ENCODE results near the gene ESR1.
"Not testable (repeated sequence)": the region's sequence is repeated elsewhere in the genome, so short reads cannot be mapped to it uniquely, and the experiment has no call there.

Gene ESR1

DNA sequence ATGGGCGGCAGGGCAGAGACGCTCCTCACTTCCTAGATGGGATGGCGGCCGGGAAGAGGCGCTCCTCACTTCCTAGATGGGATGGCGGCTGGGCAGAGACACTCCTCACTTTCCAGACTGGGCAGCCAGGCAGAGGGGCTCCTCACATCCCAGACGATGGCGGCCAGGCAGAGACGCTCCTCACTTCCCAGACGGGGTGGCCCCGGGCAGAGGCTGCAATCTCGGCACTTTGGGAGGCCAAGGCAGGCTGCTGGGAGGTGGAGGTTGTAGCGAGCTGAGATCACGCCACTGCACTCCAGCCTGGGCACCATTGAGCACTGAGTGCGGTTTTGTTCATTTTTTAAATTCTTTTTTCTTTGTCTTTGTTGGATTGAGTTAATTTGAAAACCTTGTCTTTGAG, 92.3 kb downstream of the ESR1 start:
- not testable (repeated sequence) for DNase-seq

DNA sequence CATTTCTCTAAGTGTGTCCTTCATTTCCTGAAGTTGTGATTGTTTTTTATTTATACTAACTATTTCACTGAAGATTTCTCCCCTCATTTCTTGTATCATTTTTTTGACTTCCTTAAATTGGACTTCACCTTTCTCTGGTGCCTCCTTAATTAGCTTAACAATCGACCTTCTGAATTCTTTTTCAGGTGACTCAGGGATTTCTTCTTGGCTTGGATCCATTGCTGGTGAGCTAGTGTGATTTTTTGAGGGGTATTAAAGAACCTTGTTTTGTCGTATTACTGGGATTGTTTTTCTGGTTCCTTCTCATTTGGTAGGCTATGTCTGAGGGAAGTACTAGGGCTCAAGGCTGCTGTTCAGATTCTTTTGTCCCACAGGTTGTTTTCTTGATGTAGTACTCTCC, 92.8 kb downstream of the ESR1 start:
- DNase-seq: no peak

DNA sequence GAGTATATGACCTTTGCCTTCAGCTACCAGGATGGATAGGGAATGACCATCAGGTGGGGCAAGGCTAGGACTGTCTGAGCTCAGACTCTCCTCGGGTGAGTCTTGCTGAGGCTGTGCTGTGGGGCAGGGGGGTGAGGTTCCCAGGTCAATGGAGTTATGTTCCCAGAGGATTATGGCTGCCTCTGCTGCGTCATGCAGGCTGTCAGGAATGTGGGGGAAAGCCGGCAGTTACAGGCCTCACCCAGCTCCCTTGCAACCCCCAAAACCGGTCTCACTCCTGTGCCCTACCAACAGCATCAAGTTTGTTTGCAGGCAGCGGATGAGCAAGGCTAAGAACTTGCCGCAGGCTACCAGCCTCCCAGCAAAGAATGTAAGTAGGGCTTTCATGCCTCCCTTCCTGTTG, 93.5 kb downstream of the ESR1 start:
- no peak for DNase-seq

DNA sequence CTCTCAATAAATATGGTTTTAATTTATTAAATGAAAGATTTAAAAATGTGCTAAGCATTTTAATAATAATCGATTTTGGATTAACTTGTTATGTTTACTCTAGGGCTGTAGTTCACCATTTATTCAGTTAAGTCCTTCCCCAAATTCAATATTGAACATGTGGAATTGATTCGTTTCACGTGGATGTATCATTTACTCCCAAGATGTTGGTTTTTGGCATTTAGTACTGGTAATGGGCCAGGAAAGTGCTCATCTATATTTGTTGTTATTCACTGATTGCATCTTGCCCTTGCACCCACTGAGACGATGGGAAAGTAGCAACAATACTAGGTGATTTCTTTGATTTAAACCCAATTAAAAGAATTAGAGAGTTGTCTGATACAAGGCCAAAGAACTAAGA, 97.1 kb downstream of the ESR1 start:
- DNase-seq: no peak

DNA sequence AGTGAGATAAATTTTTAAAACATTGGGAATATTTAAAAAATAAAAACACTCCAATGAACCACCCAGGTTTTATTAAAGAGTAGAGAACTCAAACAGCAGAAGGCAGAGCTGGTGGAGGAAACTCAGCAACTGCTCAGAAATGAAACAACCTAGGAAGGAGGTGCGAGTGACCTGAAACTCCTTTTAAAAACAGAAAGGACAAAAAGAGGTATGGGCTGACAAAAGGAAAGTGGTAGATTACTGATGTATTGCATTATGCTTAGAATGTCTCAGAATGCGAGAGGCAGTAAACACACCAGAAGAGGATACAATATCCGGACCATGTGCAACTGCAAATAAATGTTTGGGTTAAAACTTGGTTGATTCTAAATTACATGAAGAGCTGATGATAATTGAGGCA, 97.6 kb downstream of the ESR1 start:
- DNase-seq: no peak

DNA sequence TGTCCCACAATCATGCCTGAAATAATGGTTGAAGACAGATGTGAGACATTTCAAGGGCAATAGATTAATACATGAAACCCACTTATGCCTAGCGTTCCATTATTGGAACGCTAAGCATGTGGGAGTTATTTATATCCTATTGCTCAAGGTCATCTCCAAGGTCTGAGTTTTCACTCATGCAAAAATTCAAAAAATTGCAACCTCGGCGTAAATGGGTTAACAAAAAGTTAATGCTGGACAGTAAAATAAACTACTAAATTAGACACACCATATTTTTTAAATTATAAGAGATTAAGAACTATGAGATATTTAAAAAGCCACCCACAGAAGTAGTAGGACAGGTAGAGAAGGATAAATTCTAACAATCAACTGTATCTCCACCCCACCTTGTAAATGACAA, 98.4 kb downstream of the ESR1 start:
- no peak for DNase-seq

DNA sequence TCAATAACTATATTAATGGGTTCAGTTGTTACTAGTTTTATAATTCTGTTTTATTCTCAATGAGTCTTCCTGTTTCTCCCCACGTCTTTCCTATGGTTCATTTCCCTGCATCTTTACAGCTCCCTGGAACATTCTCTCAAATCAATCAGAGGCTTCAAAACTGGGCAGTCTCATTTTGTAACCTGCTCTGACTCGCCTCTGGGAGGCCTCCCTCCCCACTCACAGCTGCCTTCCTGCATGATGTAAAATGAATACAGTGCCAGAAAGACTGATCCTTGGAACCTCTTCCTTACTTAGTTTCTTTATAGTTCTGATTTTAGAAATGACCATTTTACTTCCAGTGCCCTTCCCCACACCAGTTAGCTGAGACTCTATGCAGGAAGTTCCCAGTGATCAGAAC, 103.9 kb downstream of the ESR1 start:
- DNase-seq: no peak

- no peak for DNase-seq
Observed at GRCh38 chr6:151914484-151914883, 107.0 kb downstream of the ESR1 start.

DNA sequence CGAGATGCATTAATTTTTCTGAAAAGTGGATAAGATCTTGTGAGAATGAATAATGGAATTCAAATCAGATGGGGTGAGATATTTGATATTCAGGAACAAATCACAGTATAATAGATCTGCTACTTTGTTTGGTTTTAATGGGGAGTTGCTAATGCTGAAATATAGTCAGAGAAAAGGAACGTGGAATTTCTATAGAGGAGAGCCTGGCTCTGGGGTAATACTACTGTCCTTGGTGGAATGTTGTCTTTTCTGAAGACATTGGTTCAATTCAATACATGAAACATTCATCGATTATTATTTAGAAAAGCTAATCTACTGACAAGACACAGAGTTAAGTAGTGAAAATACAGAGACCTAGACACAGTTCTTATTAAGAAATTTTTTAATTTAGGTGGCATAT, 108.6 kb downstream of the ESR1 start:
- DNase-seq: no peak

DNA sequence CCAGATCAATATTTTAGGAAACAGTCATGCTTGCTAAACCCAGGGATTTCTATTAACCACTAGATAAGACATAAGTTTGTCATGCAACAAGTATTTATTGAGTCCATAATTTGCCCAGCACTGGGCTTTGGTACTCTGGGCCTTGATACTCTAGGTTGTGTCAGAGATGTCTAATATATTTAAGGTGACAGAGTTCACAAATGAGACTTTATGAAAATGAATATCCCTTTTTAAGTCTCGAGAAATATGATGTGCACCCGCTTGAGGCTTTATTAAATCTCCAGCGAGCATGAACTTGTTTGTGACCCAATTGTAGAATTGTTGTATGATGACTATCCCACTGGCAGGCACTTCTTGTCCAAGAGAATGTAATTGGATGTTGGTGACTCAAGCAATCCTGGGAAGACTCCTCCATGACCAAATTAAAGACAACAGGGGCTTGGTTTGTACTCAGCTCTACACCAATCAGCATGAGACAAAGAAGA, 109.2 kb downstream of the ESR1 start:
- no peak for DNase-seq

- DNase-seq: no peak
Observed at GRCh38 chr6:151917531-151918329, 110.2 kb downstream of the ESR1 start.

GRCh38 chr6:151940307-151940706, 132.8 kb downstream of the ESR1 start:
- no peak for DNase-seq

- DNase-seq: no peak
Observed at GRCh38 chr6:151948002-151948743, 140.7 kb downstream of the ESR1 start.

DNA sequence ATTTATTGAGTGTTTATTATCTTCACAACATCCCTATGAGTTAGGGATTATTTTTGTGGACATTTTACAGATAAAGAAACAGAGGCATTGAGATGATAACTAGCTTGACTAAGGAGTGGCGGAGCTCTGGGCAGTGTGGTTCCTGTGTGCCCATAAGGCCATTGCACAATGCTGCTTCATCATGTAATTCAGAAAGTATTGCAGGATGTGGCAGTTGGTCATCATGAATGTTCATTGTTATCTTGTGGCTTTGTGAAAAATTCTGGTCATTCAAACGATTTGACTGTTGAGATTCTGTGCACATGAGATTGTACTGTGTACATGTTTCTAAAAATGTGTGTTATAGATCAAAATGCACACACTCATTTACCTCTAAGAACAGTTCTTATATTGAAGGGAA, 150.8 kb downstream of the ESR1 start:
- DNase-seq: no peak

DNA sequence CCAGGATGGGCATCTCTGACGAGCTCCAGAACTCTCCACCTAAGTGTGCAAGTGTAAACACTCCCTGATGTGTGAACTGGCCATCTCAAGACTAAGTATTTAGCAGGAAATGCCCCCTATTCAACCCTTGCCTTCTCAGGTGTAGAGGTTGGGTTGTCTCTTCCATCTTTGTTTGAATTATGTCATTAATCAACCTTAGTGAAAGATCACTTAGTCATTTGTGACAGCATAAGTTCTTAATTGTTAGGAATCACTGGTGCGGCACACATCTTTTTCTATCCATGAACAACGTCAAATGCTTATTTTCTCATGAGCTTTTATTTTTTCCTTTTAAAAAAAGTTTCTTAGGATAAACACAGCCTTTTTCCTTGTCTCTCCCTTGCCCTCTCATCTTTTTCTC, 151.6 kb downstream of the ESR1 start:
- DNase-seq: no peak

DNA sequence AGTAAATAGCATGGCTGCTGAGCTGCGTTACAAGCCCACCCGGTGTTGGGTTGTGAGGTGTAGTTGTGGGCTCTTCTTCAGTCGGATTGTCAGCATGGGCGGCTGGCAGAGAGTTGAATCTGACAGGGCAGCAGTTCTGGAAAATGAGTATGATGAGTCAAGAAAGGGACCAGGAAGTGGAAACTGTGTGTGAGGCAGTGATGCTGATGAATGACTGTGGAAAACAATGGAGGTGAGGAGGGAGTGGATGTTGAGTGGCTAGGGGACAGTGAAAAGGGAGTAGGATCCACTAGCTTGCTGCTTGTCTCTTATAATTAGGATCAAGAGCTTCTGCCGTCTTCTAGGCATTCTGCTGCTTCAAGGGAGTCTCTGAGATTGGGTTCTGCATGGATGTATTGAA, 154.3 kb downstream of the ESR1 start:
- no peak for DNase-seq

DNA sequence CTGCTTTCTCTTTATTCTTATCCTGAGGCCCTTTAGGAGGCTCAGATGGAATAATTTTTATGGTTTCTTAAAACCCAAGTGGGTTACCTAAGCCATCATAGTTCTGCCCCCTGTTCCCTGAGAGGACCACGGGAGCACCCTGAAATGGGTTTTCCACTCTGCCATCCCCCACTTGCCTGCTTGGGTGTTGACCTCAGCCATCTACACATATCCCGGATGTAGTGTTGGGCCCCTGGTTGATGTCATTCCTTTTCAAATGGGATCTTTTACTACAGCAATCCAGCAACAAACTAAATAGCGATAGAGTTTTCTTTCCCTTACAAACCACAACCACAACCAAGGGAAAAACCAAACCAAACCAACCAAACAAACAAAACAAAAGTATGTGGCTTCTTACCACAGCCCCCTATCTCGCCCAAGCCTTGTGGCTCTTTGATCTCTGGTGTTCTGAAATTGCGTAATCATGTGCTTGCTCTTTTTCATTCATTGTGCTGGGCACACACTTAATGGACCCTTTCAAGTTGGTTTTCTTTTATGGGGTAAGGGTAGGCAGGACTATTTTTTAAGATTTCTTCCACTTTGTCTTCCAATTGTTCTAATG, 154.9 kb downstream of the ESR1 start:
- no peak for DNase-seq

DNA sequence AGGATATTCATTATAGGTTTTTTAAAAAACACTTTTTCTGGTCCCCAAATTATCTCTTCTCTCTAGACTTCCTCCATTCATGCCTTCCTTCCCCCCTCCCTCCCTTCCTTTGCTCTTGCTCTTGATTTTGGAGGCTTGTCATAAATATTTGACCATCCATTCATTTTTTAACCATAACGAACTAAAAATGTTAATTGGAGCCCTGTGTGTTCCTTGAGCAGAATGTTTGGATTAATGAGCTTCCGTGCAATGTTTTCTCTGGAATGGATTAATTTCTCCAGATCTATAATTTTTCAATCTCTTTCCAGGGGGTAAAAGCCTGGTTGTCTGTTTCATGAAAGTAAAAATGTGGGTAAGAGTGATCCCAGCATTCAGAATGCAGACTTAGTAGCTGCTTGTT, 155.5 kb downstream of the ESR1 start:
- DNase-seq: no peak

DNA sequence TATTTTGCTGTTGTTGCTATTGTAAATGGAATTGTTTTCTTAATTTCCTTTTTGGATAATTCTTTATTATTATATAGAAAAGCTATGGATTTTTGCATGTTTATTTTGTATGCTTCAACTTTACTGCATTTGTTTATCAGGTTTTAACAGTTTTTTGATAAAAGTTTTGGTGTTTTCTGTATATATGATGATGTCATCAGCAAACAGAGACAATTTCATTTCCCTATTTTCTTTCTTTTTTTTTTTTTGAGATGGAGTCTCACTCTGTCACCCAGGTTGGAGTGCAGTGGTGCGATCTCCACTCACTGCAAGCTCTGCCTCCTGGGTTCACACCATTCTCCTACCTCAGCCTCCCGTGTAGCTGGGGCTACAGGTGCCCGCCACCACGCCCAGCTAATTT, 156.9 kb downstream of the ESR1 start:
- DNase-seq: not testable (repeated sequence)

- DNase-seq: no peak
Observed at GRCh38 chr6:151974061-151974617, 166.7 kb downstream of the ESR1 start.

DNA sequence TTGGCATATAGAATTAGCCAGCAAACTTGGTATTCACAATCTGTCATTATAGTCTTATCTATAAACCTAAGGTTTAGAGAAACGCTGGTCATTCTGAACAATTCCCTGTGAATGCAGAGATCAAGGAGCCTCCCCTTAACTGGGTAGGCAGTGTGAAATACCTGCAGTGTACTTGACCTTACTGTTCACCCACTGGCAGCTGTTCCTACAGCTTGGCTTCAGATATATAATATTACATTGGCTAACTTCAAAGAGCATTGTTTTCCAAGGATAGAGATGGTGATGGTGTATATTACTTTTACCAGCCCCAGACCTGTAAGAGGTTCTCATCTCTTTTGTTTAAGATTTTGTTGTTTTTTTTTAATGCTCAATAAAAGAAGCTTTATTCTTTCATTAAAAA, 168.3 kb downstream of the ESR1 start:
- no peak for DNase-seq

DNA sequence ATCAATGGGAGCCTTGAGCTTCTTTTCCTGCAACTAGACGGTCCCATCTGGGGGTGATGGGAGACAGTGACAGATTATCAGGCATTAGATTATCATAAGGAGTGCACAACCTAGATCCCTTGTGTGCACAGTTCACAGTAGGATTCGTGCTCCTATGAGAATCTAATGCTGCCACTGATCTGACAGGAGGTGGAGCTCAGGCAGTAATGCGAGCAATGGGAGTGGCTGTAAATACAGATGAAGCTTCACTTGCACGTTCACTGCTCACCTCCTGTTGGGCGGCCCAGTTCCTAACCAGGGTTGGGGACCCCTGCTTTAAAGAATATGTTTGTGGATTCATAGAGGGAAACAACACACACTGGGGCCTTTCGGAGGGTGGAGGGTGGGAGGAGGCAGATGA, 180.7 kb downstream of the ESR1 start:
- DNase-seq: not testable (repeated sequence)

- DNase-seq: no peak
Observed at GRCh38 chr6:151992091-151992490, 184.6 kb downstream of the ESR1 start.

DNA sequence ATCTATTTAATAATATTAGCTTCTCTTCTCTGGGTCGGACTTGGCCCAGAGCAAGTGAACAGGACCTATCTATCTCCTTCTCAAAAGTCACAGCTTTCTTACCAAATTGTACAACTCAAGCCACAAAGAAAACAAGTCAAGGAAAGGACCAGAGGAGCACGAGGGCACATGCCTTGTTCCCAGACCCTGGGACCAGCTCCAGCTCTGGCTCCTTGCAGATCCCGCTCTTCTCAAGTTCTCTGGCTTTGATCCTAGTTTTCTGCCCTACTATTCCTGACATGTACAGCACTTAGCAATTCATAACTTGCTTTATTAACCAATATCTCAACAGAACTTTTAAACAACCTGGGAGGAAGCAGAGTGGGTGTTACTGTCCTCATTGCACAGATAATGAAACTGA, 185.9 kb downstream of the ESR1 start:
- DNase-seq: no peak
